Measurements from ENCODE around the gene SOCS2.
"Not testable (repeated sequence)": the region's sequence is repeated elsewhere in the genome, so short reads cannot be mapped to it uniquely, and the experiment has no call there.

SOCS2 gene, protein sequence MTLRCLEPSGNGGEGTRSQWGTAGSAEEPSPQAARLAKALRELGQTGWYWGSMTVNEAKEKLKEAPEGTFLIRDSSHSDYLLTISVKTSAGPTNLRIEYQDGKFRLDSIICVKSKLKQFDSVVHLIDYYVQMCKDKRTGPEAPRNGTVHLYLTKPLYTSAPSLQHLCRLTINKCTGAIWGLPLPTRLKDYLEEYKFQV

GRCh38 chr12:93571925-93572711 lies at the start of gene SOCS2:
Gene SOCS2, plus strand, starts transcription at chr12:93572675. Its CDS starts 223 bp downstream, at chr12:93572898.
- in situ Hi-C loops (cut with HindIII; ENCODE audit: low sequenced_read_pairs), result no loop called here

- in situ Hi-C loops (cut with HindIII; ENCODE audit: low sequenced_read_pairs), result no loop called here
Observed at GRCh38 chr12:93524386-93525133, 47.9 kb upstream of the SOCS2 start.

DNA sequence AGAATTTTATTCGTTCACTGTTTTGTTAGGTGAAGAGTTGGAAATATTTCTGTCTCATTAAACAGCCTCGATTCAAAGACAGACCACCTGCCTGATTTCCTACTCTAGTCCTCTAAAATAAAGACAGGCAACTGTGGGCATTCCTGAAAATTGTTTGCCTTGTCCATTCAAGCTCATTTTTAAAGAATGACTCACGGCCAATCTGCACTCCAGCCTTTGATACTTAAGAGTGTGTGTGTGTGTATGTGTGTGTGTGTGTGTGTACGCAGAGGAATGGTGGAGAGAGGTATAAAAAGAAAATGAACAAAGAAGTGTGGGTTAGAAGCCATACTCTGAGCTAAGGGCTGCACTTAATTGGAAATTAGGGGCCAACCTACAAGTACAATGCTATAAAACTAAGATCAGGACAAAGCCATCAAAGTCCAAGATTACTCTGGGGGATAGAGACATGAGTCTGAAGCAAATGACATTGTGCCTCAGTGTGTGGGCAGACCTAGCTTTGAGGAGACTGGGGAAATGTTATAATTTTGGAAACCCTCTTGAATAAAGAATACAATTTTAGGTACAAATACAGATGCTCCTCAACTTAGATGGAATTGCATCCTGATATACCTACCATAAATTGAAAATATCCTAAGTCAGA lies 45.6 kb upstream of the SOCS2 start:
- in situ Hi-C loops (cut with HindIII; ENCODE audit: low sequenced_read_pairs), result no loop called here

DNA sequence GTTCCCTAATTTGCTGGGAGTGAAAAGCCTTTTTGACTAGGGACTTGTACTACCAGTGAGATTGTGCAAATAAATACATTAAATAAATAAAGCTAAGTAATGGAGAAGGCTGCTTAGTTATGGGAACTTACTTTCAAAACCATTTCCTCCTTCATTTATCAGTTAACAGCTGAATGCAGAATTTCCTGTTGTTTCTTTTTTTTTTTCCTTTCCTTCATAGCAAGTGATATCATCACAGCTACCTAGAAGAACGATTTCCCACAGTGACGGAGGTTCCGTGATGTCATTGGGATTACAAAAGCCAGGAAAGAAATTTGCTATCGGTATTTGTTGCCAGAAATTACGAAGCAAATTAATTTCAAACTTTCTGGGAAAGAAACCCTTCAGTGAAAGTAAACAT lies 42.1 kb upstream of the SOCS2 start:
- in situ Hi-C loops (cut with HindIII; ENCODE audit: low sequenced_read_pairs), result no loop called here

- in situ Hi-C loops (cut with HindIII; ENCODE audit: low sequenced_read_pairs), result no loop called here
Observed at GRCh38 chr12:93533310-93533709, 39.2 kb upstream of the SOCS2 start.

DNA sequence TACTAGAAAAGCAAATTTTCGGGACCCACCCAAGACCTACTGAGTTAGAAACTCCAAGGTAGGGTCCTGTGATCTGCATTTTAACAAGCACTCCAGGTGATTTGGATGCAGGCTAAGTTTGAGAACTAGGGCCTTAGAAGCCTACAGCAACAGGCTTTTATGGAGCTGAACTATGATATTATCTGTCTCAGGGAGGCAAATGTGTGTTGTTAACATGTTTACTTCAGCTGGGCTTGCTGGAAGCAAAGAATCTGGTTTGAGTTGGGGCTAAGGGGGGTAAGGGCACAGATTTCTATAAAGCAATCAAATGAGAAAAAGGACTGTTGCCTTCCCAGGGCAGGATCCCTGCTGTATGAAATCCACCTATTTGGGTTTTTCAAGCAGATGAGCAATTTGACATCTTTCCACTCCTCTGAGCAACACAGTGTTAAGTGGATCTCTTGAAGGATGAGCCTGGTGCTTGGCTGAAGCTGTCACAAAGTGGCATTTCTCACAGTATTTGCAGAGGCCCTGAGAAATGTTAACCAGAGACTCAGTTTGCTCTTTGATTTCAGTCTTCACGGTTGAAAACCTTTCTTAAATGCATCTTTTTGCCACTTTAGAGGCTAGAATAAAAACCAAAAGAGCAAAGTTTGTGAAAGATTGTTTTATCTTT lies 36.2 kb upstream of the SOCS2 start:
- in situ Hi-C loops (cut with HindIII; ENCODE audit: low sequenced_read_pairs), result no loop called here

GRCh38 chr12:93536766-93537488 lies 35.5 kb upstream of the SOCS2 start:
- in situ Hi-C loops (cut with HindIII; ENCODE audit: low sequenced_read_pairs), result no loop called here

- in situ Hi-C loops (cut with HindIII; ENCODE audit: low sequenced_read_pairs), result no loop called here
Observed at GRCh38 chr12:93537769-93538168, 34.7 kb upstream of the SOCS2 start.

GRCh38 chr12:93539821-93540220 lies 32.7 kb upstream of the SOCS2 start:
- in situ Hi-C loops (cut with HindIII; ENCODE audit: low sequenced_read_pairs), result no loop called here

- in situ Hi-C loops (cut with HindIII; ENCODE audit: low sequenced_read_pairs), result no loop called here
Observed at GRCh38 chr12:93540466-93540865, 32.0 kb upstream of the SOCS2 start.

GRCh38 chr12:93541578-93542225 lies 30.8 kb upstream of the SOCS2 start:
- in situ Hi-C loops (cut with HindIII; ENCODE audit: low sequenced_read_pairs), result no loop called here

- in situ Hi-C loops (cut with HindIII; ENCODE audit: low sequenced_read_pairs), result no loop called here
Observed at GRCh38 chr12:93547778-93548177, 24.7 kb upstream of the SOCS2 start.

DNA sequence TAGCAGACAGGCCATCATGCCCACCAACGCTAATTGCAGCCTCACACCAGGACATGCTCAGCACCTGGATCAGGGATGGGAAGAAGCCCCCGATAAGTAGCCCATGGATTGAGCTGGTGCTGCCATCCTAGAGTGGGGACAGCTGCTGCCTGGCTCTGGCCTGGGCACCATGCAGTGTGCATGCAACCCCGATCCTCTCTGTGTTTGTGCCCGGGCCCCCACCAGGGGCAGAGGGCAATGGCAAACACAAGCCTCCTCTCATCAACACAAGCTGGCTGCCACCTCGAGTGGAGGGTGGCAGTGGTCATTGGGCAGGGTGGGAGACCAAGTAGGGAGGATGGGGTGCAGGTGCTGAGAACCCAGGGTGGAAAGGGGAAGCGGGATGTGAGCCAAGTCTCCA lies 23.3 kb upstream of the SOCS2 start:
- in situ Hi-C loops (cut with HindIII; ENCODE audit: low sequenced_read_pairs), result no loop called here

DNA sequence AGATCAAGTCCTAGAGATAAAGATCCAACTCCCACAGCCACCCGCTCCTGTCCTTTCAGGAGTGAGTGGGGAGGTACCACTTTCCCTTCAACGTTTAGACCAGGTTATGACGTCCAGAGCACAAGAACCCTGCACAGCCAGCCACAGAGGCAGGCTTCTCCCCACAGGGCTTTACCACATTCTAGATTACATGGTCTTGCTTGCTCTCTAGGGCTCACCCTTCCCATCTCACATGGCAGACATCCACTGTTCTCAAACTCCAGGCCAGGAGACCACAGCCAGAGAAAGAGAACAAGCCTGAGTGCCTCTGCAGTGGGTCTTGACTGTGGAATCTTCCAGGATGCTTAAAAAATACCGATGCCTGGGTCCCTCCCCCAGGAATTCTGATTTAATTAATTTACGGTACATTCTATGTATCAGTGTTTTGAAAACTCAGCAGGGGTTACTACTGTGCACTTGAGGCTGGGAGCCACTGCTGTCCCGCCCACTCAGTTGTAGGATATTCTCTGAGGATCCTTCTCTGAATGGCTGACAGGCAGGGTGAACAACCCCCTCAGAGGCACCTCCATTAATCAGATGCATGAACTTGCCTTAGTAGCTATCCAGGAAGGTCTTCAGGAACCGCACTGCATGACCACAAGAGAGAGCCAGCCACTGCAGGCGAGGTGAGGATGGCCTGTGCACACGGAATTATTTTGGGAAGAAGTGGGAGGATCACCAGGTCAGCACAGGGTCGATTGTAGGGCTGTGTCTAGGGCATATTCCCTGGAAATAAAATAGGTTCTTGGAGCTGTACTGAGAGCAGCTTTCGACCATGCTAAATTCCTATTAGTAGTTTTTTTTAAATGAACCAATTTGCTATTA lies 21.5 kb upstream of the SOCS2 start:
- in situ Hi-C loops (cut with HindIII; ENCODE audit: low sequenced_read_pairs), result no loop called here

GRCh38 chr12:93552427-93552826 lies 20.0 kb upstream of the SOCS2 start:
- in situ Hi-C loops (cut with HindIII; ENCODE audit: low sequenced_read_pairs), result no loop called here

GRCh38 chr12:93557879-93558278 lies 14.6 kb upstream of the SOCS2 start:
- in situ Hi-C loops (cut with HindIII; ENCODE audit: low sequenced_read_pairs), result not testable (repeated sequence)

GRCh38 chr12:93558685-93559084 lies 13.8 kb upstream of the SOCS2 start:
- in situ Hi-C loops (cut with HindIII; ENCODE audit: low sequenced_read_pairs), result not testable (repeated sequence)

DNA sequence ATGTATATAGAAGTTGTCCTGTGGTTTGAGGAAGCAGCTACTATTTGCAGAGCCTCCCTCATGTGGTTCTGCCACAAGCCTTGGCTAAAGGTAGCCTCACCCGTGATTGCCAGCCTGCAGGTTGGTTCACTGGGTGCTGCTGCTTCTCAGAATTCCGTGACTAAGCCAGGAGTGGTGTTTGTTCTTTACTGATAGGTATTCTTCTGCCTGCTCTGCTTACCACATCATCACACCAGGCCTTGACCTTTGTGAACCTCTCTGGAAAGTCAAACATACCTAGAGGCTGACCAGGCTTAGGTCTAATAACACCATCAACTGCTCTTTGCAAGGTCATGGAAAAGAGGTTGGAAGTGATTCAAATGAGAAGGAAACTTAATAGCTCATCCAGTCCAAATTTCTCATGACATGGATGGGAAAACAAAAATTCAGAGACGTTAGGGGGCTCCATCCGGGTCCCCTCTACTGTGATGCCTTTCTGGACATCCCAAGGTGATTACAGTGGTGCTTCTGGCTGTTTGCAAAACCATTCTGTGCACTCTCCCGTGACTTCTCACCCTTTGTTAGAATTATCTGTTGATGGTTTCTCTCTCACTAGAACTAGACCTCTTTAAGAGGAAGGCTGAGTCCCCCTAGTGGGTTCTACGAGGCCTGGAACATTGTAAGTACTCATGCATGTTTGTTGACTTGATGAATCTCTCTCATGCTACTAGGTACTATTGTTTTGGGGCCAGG lies 8.5 kb upstream of the SOCS2 start:
- in situ Hi-C loops (cut with HindIII; ENCODE audit: low sequenced_read_pairs), result no loop called here

Measured in DLD1 (cell line).